Measurements from ENCODE around the gene GTF2F1. TPM values are rescaled to one million over a fixed set of nuclear protein-coding genes. Genes with fewer than 3 reads are reported as not detected.

Gene GTF2F1
- total and polyA plus RNA-seq, 9 of the 15 experiments (the other 6 are each of a cell fraction or from before 2014, with no cell fraction given) = 4.7 to 75.4 (median 68.4) TPM

GRCh38 chr19:6429419-6430221 lies 36.7 kb upstream of the GTF2F1 start (continued):
- TF ChIP-seq MAFG (tag; conservative IDR thresholded peaks at IDR 0.05) (no peak), CREM (IDR thresholded peaks at IDR 0.05; ENCODE audit: low read depth) (0 out of 2 replicates have a peak, but pooled peaks have one; percentile 9), ZFX (CRISPR knock-in tag; IDR thresholded peaks at IDR 0.05) (0 out of 2 replicates have a peak, but pooled peaks have one; percentile 30), TAF7 (tag; IDR thresholded peaks at IDR 0.05) (no peak), FOXK2 (conservative IDR thresholded peaks at IDR 0.05 in 1 of 2, IDR thresholded peaks at IDR 0.05 in 1 of 2; ENCODE audit: low read depth in 2 of 2) (peak in 1 of 2 experiments; percentile 34; a peak in 2 of 4 replicates), RBBP5 (IDR thresholded peaks at IDR 0.05; ENCODE audit: borderline replicate concordance, insufficient read depth, low read length, poor library complexity, severe bottlenecking) (peak; percentile 35), MTA2 (IDR thresholded peaks at IDR 0.05; ENCODE audit: low read depth) (peak; percentile 44), MGA (IDR thresholded peaks at IDR 0.05) (peak; percentile 88), LARP7 (IDR thresholded peaks at IDR 0.05) (peak; percentile 87), ZC3H8 (IDR thresholded peaks at IDR 0.05) (peak; percentile 58; the same call in 1 of the 2 replicates), ARHGAP35 (IDR thresholded peaks at IDR 0.05; ENCODE audit: partially characterized antibody) (peak; percentile 29)
- TF ChIP-seq, protein P1, sequence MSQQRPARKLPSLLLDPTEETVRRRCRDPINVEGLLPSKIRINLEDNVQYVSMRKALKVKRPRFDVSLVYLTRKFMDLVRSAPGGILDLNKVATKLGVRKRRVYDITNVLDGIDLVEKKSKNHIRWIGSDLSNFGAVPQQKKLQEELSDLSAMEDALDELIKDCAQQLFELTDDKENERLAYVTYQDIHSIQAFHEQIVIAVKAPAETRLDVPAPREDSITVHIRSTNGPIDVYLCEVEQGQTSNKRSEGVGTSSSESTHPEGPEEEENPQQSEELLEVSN (IDR thresholded peaks at IDR 0.05; ENCODE audit: borderline replicate concordance in 1 of 2, extremely low read depth in 1 of 2, insufficient read depth in 1 of 2, insufficient read length in 1 of 2, low read depth in 1 of 2, low read length in 1 of 2, poor library complexity in 1 of 2, severe bottlenecking in 1 of 2) = peak; percentile 29 to 59
- TF ChIP-seq, protein P2, sequence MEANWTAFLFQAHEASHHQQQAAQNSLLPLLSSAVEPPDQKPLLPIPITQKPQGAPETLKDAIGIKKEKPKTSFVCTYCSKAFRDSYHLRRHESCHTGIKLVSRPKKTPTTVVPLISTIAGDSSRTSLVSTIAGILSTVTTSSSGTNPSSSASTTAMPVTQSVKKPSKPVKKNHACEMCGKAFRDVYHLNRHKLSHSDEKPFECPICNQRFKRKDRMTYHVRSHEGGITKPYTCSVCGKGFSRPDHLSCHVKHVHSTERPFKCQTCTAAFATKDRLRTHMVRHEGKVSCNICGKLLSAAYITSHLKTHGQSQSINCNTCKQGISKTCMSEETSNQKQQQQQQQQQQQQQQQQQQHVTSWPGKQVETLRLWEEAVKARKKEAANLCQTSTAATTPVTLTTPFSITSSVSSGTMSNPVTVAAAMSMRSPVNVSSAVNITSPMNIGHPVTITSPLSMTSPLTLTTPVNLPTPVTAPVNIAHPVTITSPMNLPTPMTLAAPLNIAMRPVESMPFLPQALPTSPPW (CRISPR knock-in tag; IDR thresholded peaks at IDR 0.05) = peak; percentile 16; the same call in 1 of the 2 replicates

Measured in K562 (cell line).